Stromal cell of bone marrow (primary cell): ENCODE measurements around the gene COPE.

Source experiments
- DNase-seq: peaks from one replicate; pipeline ENCODE4 v3.0.0-alpha.2; 2012; ENCODE audit warnings: low read depth

Gene COPE

GRCh38 chr19:18866800-18867123 lies 52.4 kb downstream of the COPE start:
- DNase-seq: no peak

GRCh38 chr19:18865973-18866799 lies 53.0 kb downstream of the COPE start:
- no peak for DNase-seq

GRCh38 chr19:18865106-18865972 lies 53.8 kb downstream of the COPE start:
- DNase-seq: no peak

GRCh38 chr19:18863843-18864362 lies 55.3 kb downstream of the COPE start:
- DNase-seq: no peak

GRCh38 chr19:18862976-18863842 lies 56.0 kb downstream of the COPE start:
- no peak for DNase-seq

- DNase-seq: no peak
Measured at GRCh38 chr19:18861917-18862316, 57.3 kb downstream of the COPE start.

- no peak for DNase-seq
Measured at GRCh38 chr19:18861235-18861634, 58.0 kb downstream of the COPE start.

- no peak for DNase-seq
Measured at GRCh38 chr19:18860725-18861124, 58.5 kb downstream of the COPE start.

GRCh38 chr19:18860302-18860700 lies 58.9 kb downstream of the COPE start:
- DNase-seq: no peak

GRCh38 chr19:18859676-18860301 lies 59.4 kb downstream of the COPE start:
- no peak for DNase-seq

- no peak for DNase-seq
Measured at GRCh38 chr19:18858906-18859646, 60.1 kb downstream of the COPE start.

GRCh38 chr19:18857223-18857622 lies 62.0 kb downstream of the COPE start:
- DNase-seq: no peak

- DNase-seq: no peak
Measured at GRCh38 chr19:18856385-18857126, 62.6 kb downstream of the COPE start.

GRCh38 chr19:18855647-18856384 lies 63.4 kb downstream of the COPE start:
- no peak for DNase-seq

- DNase-seq: no peak
Measured at GRCh38 chr19:18854982-18855381, 64.2 kb downstream of the COPE start.

GRCh38 chr19:18853755-18854427 lies 65.3 kb downstream of the COPE start:
- no peak for DNase-seq

GRCh38 chr19:18852648-18853047 lies 66.5 kb downstream of the COPE start:
- no peak for DNase-seq

- no peak for DNase-seq
Measured at GRCh38 chr19:18851673-18852325, 67.4 kb downstream of the COPE start.
